ENCODE results near the gene ARHGEF11. TPM values are rescaled to one million over a fixed set of nuclear protein-coding genes. Genes with fewer than 3 reads are reported as not detected.

Gene ARHGEF11
- total RNA-seq, 1 experiment from 2014 or later, result 55.5 TPM

DNA sequence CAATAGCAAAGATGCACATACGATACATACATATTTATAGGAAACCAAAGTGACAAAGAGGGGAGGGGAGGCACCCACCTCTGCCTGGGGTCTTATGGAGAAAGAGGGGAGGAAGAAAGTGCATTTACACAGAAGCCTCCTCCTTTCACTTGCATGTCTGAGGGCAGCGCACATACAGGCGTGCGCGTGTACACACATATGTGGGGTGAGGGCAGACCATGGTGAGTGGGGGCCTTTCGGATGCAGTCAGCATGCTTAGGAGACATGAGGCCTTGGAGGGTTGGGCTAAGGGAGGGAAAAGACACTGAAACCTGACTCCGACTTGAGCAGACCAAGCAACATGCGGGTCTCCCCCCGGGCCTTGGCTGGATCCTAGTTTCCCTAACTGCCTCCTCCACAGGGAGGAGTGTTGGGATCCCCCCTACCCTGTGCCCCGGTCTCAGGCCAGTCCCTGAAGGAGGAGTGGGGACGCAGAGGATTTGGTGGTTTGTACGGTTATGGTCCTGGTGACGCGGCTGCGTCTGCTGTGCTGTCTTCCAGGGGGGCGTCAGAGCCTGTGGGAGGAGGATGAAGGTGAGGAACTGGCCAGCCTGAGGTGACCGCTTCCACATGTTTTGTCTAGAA lies 109.9 kb downstream of the ARHGEF11 start:
- ATAC-seq (no peak), DNase-seq (ENCODE audit: low read depth, low spot score) (no peak)
- TF ChIP-seq, protein P1, sequence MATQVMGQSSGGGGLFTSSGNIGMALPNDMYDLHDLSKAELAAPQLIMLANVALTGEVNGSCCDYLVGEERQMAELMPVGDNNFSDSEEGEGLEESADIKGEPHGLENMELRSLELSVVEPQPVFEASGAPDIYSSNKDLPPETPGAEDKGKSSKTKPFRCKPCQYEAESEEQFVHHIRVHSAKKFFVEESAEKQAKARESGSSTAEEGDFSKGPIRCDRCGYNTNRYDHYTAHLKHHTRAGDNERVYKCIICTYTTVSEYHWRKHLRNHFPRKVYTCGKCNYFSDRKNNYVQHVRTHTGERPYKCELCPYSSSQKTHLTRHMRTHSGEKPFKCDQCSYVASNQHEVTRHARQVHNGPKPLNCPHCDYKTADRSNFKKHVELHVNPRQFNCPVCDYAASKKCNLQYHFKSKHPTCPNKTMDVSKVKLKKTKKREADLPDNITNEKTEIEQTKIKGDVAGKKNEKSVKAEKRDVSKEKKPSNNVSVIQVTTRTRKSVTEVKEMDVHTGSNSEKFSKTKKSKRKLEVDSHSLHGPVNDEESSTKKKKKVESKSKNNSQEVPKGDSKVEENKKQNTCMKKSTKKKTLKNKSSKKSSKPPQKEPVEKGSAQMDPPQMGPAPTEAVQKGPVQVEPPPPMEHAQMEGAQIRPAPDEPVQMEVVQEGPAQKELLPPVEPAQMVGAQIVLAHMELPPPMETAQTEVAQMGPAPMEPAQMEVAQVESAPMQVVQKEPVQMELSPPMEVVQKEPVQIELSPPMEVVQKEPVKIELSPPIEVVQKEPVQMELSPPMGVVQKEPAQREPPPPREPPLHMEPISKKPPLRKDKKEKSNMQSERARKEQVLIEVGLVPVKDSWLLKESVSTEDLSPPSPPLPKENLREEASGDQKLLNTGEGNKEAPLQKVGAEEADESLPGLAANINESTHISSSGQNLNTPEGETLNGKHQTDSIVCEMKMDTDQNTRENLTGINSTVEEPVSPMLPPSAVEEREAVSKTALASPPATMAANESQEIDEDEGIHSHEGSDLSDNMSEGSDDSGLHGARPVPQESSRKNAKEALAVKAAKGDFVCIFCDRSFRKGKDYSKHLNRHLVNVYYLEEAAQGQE (IDR thresholded peaks at IDR 0.05; ENCODE audit: insufficient read depth in 1 of 2, low read depth in 2 of 2, low read length in 1 of 2), result no peak
- no peak for TF ChIP-seq SIN3A (IDR thresholded peaks at IDR 0.05; ENCODE audit: borderline replicate concordance, insufficient read depth, low read depth, low read length)
- TF ChIP-seq POLR2AphosphoS5 (IDR thresholded peaks at IDR 0.05; ENCODE audit: low read depth, low read length), result no peak
- no peak for TF ChIP-seq TCF7L2 (IDR thresholded peaks at IDR 0.05; ENCODE audit: low read depth, low read length)
- TF ChIP-seq, protein P2, sequence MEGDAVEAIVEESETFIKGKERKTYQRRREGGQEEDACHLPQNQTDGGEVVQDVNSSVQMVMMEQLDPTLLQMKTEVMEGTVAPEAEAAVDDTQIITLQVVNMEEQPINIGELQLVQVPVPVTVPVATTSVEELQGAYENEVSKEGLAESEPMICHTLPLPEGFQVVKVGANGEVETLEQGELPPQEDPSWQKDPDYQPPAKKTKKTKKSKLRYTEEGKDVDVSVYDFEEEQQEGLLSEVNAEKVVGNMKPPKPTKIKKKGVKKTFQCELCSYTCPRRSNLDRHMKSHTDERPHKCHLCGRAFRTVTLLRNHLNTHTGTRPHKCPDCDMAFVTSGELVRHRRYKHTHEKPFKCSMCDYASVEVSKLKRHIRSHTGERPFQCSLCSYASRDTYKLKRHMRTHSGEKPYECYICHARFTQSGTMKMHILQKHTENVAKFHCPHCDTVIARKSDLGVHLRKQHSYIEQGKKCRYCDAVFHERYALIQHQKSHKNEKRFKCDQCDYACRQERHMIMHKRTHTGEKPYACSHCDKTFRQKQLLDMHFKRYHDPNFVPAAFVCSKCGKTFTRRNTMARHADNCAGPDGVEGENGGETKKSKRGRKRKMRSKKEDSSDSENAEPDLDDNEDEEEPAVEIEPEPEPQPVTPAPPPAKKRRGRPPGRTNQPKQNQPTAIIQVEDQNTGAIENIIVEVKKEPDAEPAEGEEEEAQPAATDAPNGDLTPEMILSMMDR (IDR thresholded peaks at IDR 0.05), result no peak
- intact Hi-C loops (cut with micrococcal nuclease; ENCODE audit: unreplicated experiment), result no loop called here
- H3K27me3 ChIP-seq (ENCODE audit: control insufficient read depth, insufficient read depth, low read length), result no peaks in the 10 kb centered on the region
- H3K27ac ChIP-seq (ENCODE audit: low read length), result no peak overlapping the region
- H3K4me3 ChIP-seq (ENCODE audit: low read depth in 2 of 2, low read length in 2 of 2), result no peak overlapping the region
- no TSS peak for BruUV-seq (replicated peaks)
- in situ Hi-C loops (cut with HindIII; ENCODE audit: low pct_unique_long_range_greater_than_20kb, low sequenced_read_pairs), result no loop called here
- ChIA-PET CTCF (no interaction called here), POLR2A (no interaction called here)
- no peaks in the 10 kb centered on the region for H3K4me1 ChIP-seq (ENCODE audit: control insufficient read depth, insufficient read depth, low read length)
- H3K36me3 ChIP-seq (ENCODE audit: control insufficient read depth, insufficient read depth, low read length), result no peaks in the 10 kb centered on the region
- H3K9me3 ChIP-seq (ENCODE audit: control insufficient read depth, insufficient read depth, low read depth, low read length), result no peaks in the 10 kb centered on the region

DNA sequence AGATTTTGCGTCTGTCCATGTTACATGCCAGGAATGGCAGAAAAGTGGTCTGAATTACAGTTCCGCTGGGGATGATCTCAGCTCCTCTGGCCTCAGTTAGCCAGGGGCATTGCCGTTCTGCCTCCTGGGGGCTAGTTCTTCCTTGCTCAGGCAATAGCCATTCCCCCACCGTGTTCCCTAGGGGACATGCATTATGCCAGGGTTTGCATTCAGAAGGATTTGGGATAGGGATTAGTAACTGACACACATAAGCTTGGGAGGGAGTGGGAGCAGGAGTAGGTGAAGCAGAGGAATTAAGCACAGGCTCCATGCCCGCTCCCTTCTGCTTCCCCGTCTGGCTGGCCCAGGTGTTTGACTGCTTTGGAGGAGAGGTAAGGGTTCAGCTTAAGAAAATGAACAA lies 112.4 kb downstream of the ARHGEF11 start:
- Histone ChIP-seq H3K27me3 (ENCODE audit: control insufficient read depth, insufficient read depth, low read length) (no peaks in the 10 kb centered on the region), H3K36me3 (ENCODE audit: control insufficient read depth, insufficient read depth, low read length) (no peaks in the 10 kb centered on the region), H3K27ac (ENCODE audit: low read length) (no peak overlapping the region), H3K9me3 (ENCODE audit: control insufficient read depth, insufficient read depth, low read depth, low read length) (no peaks in the 10 kb centered on the region), H3K4me3 (ENCODE audit: low read depth in 2 of 2, low read length in 2 of 2) (no peak overlapping the region), H3K4me1 (ENCODE audit: control insufficient read depth, insufficient read depth, low read length) (no peaks in the 10 kb centered on the region)
- DNase-seq (ENCODE audit: low read depth, low spot score) (no peak), ATAC-seq (no peak)
- no peak for TF ChIP-seq POLR2AphosphoS5 (IDR thresholded peaks at IDR 0.05; ENCODE audit: low read depth, low read length)
- TF ChIP-seq SIN3A (IDR thresholded peaks at IDR 0.05; ENCODE audit: borderline replicate concordance, insufficient read depth, low read depth, low read length), result no peak
- TF ChIP-seq, protein P1 (IDR thresholded peaks at IDR 0.05; ENCODE audit: insufficient read depth in 1 of 2, low read depth in 2 of 2, low read length in 1 of 2), result no peak
- TF ChIP-seq, protein P2 (IDR thresholded peaks at IDR 0.05), result no peak
- TF ChIP-seq TCF7L2 (IDR thresholded peaks at IDR 0.05; ENCODE audit: low read depth, low read length), result no peak
- intact Hi-C loops (cut with micrococcal nuclease; ENCODE audit: unreplicated experiment) (no loop called here), in situ Hi-C loops (cut with HindIII; ENCODE audit: low pct_unique_long_range_greater_than_20kb, low sequenced_read_pairs) (no loop called here)
- no TSS peak for BruUV-seq (replicated peaks)
- ChIA-PET CTCF (interaction anchor here (0.7 kb wide), 1 partner anchor 73 kb away, joined by 8 read pairs; no protein-coding TSS in a partner anchor), POLR2A (no interaction called here)
